ENCODE results near the gene NSMCE1.
"Not testable (repeated sequence)": the region's sequence is repeated elsewhere in the genome, so short reads cannot be mapped to it uniquely, and the experiment has no call there.

The NSMCE1 gene

DNA sequence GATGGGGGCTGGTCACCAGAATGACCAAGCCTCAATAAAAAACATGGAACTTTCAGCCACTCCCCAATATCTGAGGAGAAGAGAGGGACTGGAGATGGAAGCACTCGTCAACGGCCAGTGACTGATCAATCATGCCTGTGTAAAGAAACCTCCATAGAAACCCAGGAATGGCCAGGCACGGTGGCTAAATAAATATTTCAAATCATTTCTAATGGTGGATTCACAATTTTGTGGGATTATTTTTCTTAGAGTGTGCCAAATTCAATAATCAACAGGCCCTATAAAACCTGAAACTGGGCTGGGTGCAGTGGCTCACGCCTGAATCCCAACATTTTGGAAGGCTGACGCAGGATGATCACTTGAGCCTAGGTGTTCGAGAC, 16.4 kb downstream of the NSMCE1 start:
- Histone ChIP-seq H3K4me1 (ENCODE audit: insufficient read depth, low read length) (peaks cover 7% of the 10 kb centered on the region; the same call in 1 of the 2 replicates), H3K9me3 (ENCODE audit: insufficient read depth, low read length, severe bottlenecking) (no peaks in the 10 kb centered on the region), H3K9ac (ENCODE audit: low read depth, low read length) (no peak overlapping the region), H3K4me2 (ENCODE audit: insufficient read depth, low read length) (no peak overlapping the region), H3K79me2 (ENCODE audit: insufficient read depth, low read length) (peaks cover 20% of the 10 kb centered on the region), H3K4me3 (ENCODE audit: low read depth in 1 of 2, low read length in 2 of 2) (no peak overlapping the region), H3K27me3 (ENCODE audit: insufficient read depth, low read length, poor library complexity) (no peaks in the 10 kb centered on the region), H3K27ac (ENCODE audit: low read length) (no peak overlapping the region), H2AFZ (ENCODE audit: low read depth, low read length) (no peak overlapping the region), H3K36me3 (ENCODE audit: insufficient read depth, low read length) (peaks cover 51% of the 10 kb centered on the region), H4K20me1 (ENCODE audit: insufficient read depth, low read length) (no peaks in the 10 kb centered on the region)
- TF ChIP-seq EZH2 (IDR thresholded peaks at IDR 0.05; ENCODE audit: borderline replicate concordance, low read depth, low read length, severe bottlenecking) = no peak
- TF ChIP-seq, protein P1, sequence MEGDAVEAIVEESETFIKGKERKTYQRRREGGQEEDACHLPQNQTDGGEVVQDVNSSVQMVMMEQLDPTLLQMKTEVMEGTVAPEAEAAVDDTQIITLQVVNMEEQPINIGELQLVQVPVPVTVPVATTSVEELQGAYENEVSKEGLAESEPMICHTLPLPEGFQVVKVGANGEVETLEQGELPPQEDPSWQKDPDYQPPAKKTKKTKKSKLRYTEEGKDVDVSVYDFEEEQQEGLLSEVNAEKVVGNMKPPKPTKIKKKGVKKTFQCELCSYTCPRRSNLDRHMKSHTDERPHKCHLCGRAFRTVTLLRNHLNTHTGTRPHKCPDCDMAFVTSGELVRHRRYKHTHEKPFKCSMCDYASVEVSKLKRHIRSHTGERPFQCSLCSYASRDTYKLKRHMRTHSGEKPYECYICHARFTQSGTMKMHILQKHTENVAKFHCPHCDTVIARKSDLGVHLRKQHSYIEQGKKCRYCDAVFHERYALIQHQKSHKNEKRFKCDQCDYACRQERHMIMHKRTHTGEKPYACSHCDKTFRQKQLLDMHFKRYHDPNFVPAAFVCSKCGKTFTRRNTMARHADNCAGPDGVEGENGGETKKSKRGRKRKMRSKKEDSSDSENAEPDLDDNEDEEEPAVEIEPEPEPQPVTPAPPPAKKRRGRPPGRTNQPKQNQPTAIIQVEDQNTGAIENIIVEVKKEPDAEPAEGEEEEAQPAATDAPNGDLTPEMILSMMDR (IDR thresholded peaks at IDR 0.05; ENCODE audit: borderline replicate concordance, extremely low read depth, low read length, poor library complexity, severe bottlenecking) = no peak
- DNase-seq (no peak), ATAC-seq (ENCODE audit: insufficient read depth, low read depth) (no peak)

DNA sequence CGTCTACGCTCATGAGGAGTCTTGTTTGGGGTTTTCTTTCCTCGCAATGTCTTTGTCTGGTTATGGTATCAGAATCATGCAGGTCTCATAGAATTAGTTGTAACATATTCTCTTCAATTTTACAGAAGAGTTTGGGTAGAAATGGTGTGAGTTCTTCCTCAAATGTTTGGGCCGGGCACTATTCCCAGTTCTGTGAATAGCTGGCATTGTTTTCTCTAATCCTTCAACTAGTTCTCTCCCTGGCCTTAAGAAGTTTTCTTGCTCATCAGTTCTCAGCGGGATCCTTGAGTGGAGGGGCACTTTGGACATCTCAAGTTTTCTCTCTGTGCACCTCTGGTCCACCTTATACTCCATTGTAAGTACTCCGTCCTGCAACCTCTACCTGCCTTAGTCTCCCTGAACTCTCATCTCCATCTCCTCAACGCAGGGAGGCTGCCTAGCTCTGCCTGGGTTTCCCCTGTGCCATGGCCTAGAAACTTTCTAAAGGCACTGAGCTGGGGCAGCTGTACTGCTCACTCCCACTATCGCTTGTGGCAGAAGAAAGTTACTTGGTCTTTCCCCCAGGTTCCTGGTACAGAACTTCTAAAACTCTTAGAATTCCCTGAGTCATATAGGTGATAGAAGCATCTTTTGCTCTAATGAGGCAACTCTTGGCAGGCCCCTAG, 16.9 kb downstream of the NSMCE1 start:
- Histone ChIP-seq H3K79me2 (ENCODE audit: insufficient read depth, low read length) (peaks cover 25% of the 10 kb centered on the region), H3K4me2 (ENCODE audit: insufficient read depth, low read length) (no peak overlapping the region), H3K4me1 (ENCODE audit: insufficient read depth, low read length) (peaks cover 7% of the 10 kb centered on the region; the same call in 1 of the 2 replicates), H3K4me3 (ENCODE audit: low read depth in 1 of 2, low read length in 2 of 2) (no peak overlapping the region), H3K27ac (ENCODE audit: low read length) (no peak overlapping the region; the same call in 1 of the 2 replicates), H3K9me3 (ENCODE audit: insufficient read depth, low read length, severe bottlenecking) (no peaks in the 10 kb centered on the region), H4K20me1 (ENCODE audit: insufficient read depth, low read length) (no peaks in the 10 kb centered on the region), H2AFZ (ENCODE audit: low read depth, low read length) (no peak overlapping the region), H3K27me3 (ENCODE audit: insufficient read depth, low read length, poor library complexity) (no peaks in the 10 kb centered on the region), H3K9ac (ENCODE audit: low read depth, low read length) (no peak overlapping the region), H3K36me3 (ENCODE audit: insufficient read depth, low read length) (peaks cover 46% of the 10 kb centered on the region)
- DNase-seq = no peak
- TF ChIP-seq, protein P1 (IDR thresholded peaks at IDR 0.05; ENCODE audit: borderline replicate concordance, extremely low read depth, low read length, poor library complexity, severe bottlenecking) = no peak
- no peak for TF ChIP-seq EZH2 (IDR thresholded peaks at IDR 0.05; ENCODE audit: borderline replicate concordance, low read depth, low read length, severe bottlenecking)
- ATAC-seq (ENCODE audit: insufficient read depth, low read depth) = no peak

DNA sequence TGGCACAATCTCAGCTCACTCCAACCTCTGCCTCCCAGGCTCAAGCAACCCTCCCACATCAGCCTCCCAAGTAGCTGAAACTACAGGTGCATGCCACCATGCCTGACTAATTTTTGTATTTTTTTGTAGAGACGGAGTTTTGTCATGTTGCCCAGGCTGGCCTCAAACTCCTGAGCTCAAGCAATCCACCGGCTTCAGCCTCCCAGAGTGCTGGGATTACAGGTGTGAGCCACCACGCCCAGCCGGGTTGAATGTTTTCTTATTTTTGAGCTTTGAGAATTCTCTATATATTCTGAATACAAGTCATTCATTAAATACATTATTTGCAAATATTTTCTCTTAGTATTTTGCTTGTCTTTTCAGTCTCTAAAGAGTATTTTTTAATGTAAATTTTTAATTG, 19.7 kb downstream of the NSMCE1 start:
- H3K4me3 ChIP-seq (ENCODE audit: low read depth in 1 of 2, low read length in 2 of 2); H2AFZ ChIP-seq (ENCODE audit: low read depth, low read length); H3K9ac ChIP-seq (ENCODE audit: low read depth, low read length); ATAC-seq (ENCODE audit: insufficient read depth, low read depth); H3K27ac ChIP-seq (ENCODE audit: low read length); DNase-seq; H3K9me3 ChIP-seq (ENCODE audit: insufficient read depth, low read length, severe bottlenecking); H3K4me1 ChIP-seq (ENCODE audit: insufficient read depth, low read length); H4K20me1 ChIP-seq (ENCODE audit: insufficient read depth, low read length); H3K27me3 ChIP-seq (ENCODE audit: insufficient read depth, low read length, poor library complexity); H3K4me2 ChIP-seq (ENCODE audit: insufficient read depth, low read length): not testable (repeated sequence)
- peaks cover 49% of the 10 kb centered on the region for H3K79me2 ChIP-seq (ENCODE audit: insufficient read depth, low read length)
- peaks cover 31% of the 10 kb centered on the region for H3K36me3 ChIP-seq (ENCODE audit: insufficient read depth, low read length)

DNA sequence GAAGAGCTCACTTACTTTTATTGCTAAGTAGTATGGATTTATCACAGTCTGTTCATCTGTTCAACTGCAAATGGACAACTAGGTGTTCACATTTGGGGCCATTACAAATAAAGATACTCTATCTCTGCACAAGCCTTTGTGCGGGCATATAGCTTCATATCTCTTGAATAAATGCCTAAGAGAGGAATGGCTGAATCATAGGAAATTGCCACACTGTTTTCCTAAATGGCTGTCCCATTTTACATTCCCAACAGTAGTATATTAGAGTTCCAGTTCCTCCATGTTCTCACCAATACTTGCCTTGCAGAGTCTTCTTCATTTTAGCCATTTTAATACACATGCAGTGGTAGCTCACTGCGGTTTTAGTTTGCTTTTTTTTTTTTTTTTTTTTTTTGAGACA, 20.5 kb downstream of the NSMCE1 start:
- Histone ChIP-seq H3K4me3 (ENCODE audit: low read depth in 1 of 2, low read length in 2 of 2) (no peak overlapping the region), H2AFZ (ENCODE audit: low read depth, low read length) (no peak overlapping the region), H3K79me2 (ENCODE audit: insufficient read depth, low read length) (peaks cover 57% of the 10 kb centered on the region), H3K27ac (ENCODE audit: low read length) (no peak overlapping the region), H4K20me1 (ENCODE audit: insufficient read depth, low read length) (no peaks in the 10 kb centered on the region), H3K9me3 (ENCODE audit: insufficient read depth, low read length, severe bottlenecking) (no peaks in the 10 kb centered on the region), H3K4me2 (ENCODE audit: insufficient read depth, low read length) (no peak overlapping the region), H3K36me3 (ENCODE audit: insufficient read depth, low read length) (peaks cover 26% of the 10 kb centered on the region), H3K9ac (ENCODE audit: low read depth, low read length) (no peak overlapping the region), H3K4me1 (ENCODE audit: insufficient read depth, low read length) (peaks cover 2% of the 10 kb centered on the region; the same call in 1 of the 2 replicates), H3K27me3 (ENCODE audit: insufficient read depth, low read length, poor library complexity) (no peaks in the 10 kb centered on the region)
- TF ChIP-seq, protein P1 (IDR thresholded peaks at IDR 0.05; ENCODE audit: borderline replicate concordance, extremely low read depth, low read length, poor library complexity, severe bottlenecking) = no peak
- no peak for TF ChIP-seq EZH2 (IDR thresholded peaks at IDR 0.05; ENCODE audit: borderline replicate concordance, low read depth, low read length, severe bottlenecking)
- ATAC-seq (ENCODE audit: insufficient read depth, low read depth) (no peak), DNase-seq (no peak)

DNA sequence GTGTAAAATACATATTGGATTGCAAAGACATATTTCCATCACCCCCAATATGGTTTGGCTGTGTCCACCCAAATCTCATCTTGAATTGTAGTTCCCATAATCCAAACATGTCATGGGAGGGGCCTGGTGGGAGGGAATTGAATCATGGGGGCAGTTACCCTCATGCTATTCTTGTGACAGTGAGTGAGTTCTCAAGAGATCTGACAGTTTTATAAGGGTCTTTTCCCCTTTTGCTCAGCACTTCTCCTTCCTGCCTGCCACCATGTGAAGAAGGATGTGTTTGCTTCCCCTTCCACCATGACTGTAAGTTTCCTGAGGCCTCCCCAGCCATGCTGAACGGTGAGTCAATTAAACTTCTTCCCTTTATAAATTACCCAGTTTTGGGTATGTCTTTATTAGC, 21.5 kb downstream of the NSMCE1 start:
- not testable (repeated sequence) for DNase-seq; H3K4me2 ChIP-seq (ENCODE audit: insufficient read depth, low read length); ATAC-seq (ENCODE audit: insufficient read depth, low read depth); H3K27ac ChIP-seq (ENCODE audit: low read length); H2AFZ ChIP-seq (ENCODE audit: low read depth, low read length); H4K20me1 ChIP-seq (ENCODE audit: insufficient read depth, low read length); H3K4me3 ChIP-seq (ENCODE audit: low read depth in 1 of 2, low read length in 2 of 2); H3K4me1 ChIP-seq (ENCODE audit: insufficient read depth, low read length); H3K9me3 ChIP-seq (ENCODE audit: insufficient read depth, low read length, severe bottlenecking); H3K27me3 ChIP-seq (ENCODE audit: insufficient read depth, low read length, poor library complexity); H3K9ac ChIP-seq (ENCODE audit: low read depth, low read length)
- Histone ChIP-seq H3K36me3 (ENCODE audit: insufficient read depth, low read length) (peaks cover 25% of the 10 kb centered on the region), H3K79me2 (ENCODE audit: insufficient read depth, low read length) (peaks cover 60% of the 10 kb centered on the region)
